ENCODE results near the gene CCR3.

The CCR3 gene

GRCh38 chr3:46213201-46213600 lies 29.1 kb upstream of the CCR3 start:
- Histone ChIP-seq H3K4me3 (no peak overlapping the region), H3K9ac (ENCODE audit: insufficient read length) (no peak overlapping the region), H3K36me3 (ENCODE audit: insufficient read depth, low read length) (no peaks in the 10 kb centered on the region), H3K9me3 (ENCODE audit: low read depth, low read length) (no peaks in the 10 kb centered on the region), H3K27ac (no peak overlapping the region)
- no peak for TF ChIP-seq POLR2AphosphoS5 (IDR thresholded peaks at IDR 0.05; ENCODE audit: borderline replicate concordance, low read depth, low read length)
- TF ChIP-seq FOXP2 (optimal IDR thresholded peaks at IDR 0.05; ENCODE audit: control extremely low read depth, extremely low read length, insufficient read depth) = no peak
- no peak for TF ChIP-seq EZH2 (IDR thresholded peaks at IDR 0.05)
- no peak for DNase-seq (ENCODE audit: low read depth, low spot score)

- DNase-seq (ENCODE audit: low read depth, low spot score) = no peak
- no peak overlapping the region for H3K27ac ChIP-seq
Observed at GRCh38 chr3:46214751-46215352, 27.4 kb upstream of the CCR3 start.

GRCh38 chr3:46215810-46216414 lies 26.3 kb upstream of the CCR3 start:
- no peaks in the 10 kb centered on the region for H3K9me3 ChIP-seq (ENCODE audit: low read depth, low read length)
- no peak overlapping the region for H3K9ac ChIP-seq (ENCODE audit: insufficient read length)
- no peak overlapping the region for H3K27ac ChIP-seq
- TF ChIP-seq EZH2 (IDR thresholded peaks at IDR 0.05) (no peak), FOXP2 (optimal IDR thresholded peaks at IDR 0.05; ENCODE audit: control extremely low read depth, extremely low read length, insufficient read depth) (no peak), POLR2AphosphoS5 (IDR thresholded peaks at IDR 0.05; ENCODE audit: borderline replicate concordance, low read depth, low read length) (no peak)
- no peaks in the 10 kb centered on the region for H3K36me3 ChIP-seq (ENCODE audit: insufficient read depth, low read length)
- DNase-seq (ENCODE audit: low read depth, low spot score) = no peak
- no peak overlapping the region for H3K4me3 ChIP-seq

More at GRCh38 chr3:46214751-46215352, 27.4 kb upstream of the CCR3 start:
- H3K9me3 ChIP-seq (ENCODE audit: low read depth, low read length) = no peaks in the 10 kb centered on the region
- TF ChIP-seq POLR2AphosphoS5 (IDR thresholded peaks at IDR 0.05; ENCODE audit: borderline replicate concordance, low read depth, low read length) (no peak), FOXP2 (optimal IDR thresholded peaks at IDR 0.05; ENCODE audit: control extremely low read depth, extremely low read length, insufficient read depth) (no peak), EZH2 (IDR thresholded peaks at IDR 0.05) (no peak)
- no peak overlapping the region for H3K4me3 ChIP-seq
- no peak overlapping the region for H3K9ac ChIP-seq (ENCODE audit: insufficient read length)
- no peaks in the 10 kb centered on the region for H3K36me3 ChIP-seq (ENCODE audit: insufficient read depth, low read length)

- H3K9me3 ChIP-seq (ENCODE audit: low read depth, low read length) = no peaks in the 10 kb centered on the region
- no peak overlapping the region for H3K9ac ChIP-seq (ENCODE audit: insufficient read length)
- TF ChIP-seq FOXP2 (optimal IDR thresholded peaks at IDR 0.05; ENCODE audit: control extremely low read depth, extremely low read length, insufficient read depth) (no peak), POLR2AphosphoS5 (IDR thresholded peaks at IDR 0.05; ENCODE audit: borderline replicate concordance, low read depth, low read length) (no peak), EZH2 (IDR thresholded peaks at IDR 0.05) (no peak)
- no peaks in the 10 kb centered on the region for H3K36me3 ChIP-seq (ENCODE audit: insufficient read depth, low read length)
- no peak overlapping the region for H3K4me3 ChIP-seq
- H3K27ac ChIP-seq = no peak overlapping the region
- no peak for DNase-seq (ENCODE audit: low read depth, low spot score)
Observed at GRCh38 chr3:46218196-46218709, 24.0 kb upstream of the CCR3 start.

- no peak for DNase-seq (ENCODE audit: low read depth, low spot score)
- H3K4me3 ChIP-seq = no peak overlapping the region
- H3K9me3 ChIP-seq (ENCODE audit: low read depth, low read length) = no peaks in the 10 kb centered on the region
- H3K9ac ChIP-seq (ENCODE audit: insufficient read length) = no peak overlapping the region
- no peak overlapping the region for H3K27ac ChIP-seq
- H3K36me3 ChIP-seq (ENCODE audit: insufficient read depth, low read length) = no peaks in the 10 kb centered on the region
- no peak for TF ChIP-seq FOXP2 (optimal IDR thresholded peaks at IDR 0.05; ENCODE audit: control extremely low read depth, extremely low read length, insufficient read depth)
- TF ChIP-seq EZH2 (IDR thresholded peaks at IDR 0.05) = no peak
- TF ChIP-seq POLR2AphosphoS5 (IDR thresholded peaks at IDR 0.05; ENCODE audit: borderline replicate concordance, low read depth, low read length) = no peak
Observed at GRCh38 chr3:46221391-46221790, 20.9 kb upstream of the CCR3 start.

GRCh38 chr3:46221938-46222337 lies 20.3 kb upstream of the CCR3 start:
- Histone ChIP-seq H3K27ac (no peak overlapping the region), H3K36me3 (ENCODE audit: insufficient read depth, low read length) (no peaks in the 10 kb centered on the region), H3K9ac (ENCODE audit: insufficient read length) (no peak overlapping the region), H3K9me3 (ENCODE audit: low read depth, low read length) (no peaks in the 10 kb centered on the region), H3K4me3 (no peak overlapping the region)
- TF ChIP-seq EZH2 (IDR thresholded peaks at IDR 0.05) = no peak
- TF ChIP-seq POLR2AphosphoS5 (IDR thresholded peaks at IDR 0.05; ENCODE audit: borderline replicate concordance, low read depth, low read length) = no peak
- TF ChIP-seq FOXP2 (optimal IDR thresholded peaks at IDR 0.05; ENCODE audit: control extremely low read depth, extremely low read length, insufficient read depth) = no peak
- DNase-seq (ENCODE audit: low read depth, low spot score) = no peak

GRCh38 chr3:46222435-46223161 lies 19.7 kb upstream of the CCR3 start:
- Histone ChIP-seq H3K9me3 (ENCODE audit: low read depth, low read length) (no peaks in the 10 kb centered on the region), H3K9ac (ENCODE audit: insufficient read length) (no peak overlapping the region), H3K36me3 (ENCODE audit: insufficient read depth, low read length) (no peaks in the 10 kb centered on the region), H3K4me3 (no peak overlapping the region), H3K27ac (no peak overlapping the region)
- TF ChIP-seq EZH2 (IDR thresholded peaks at IDR 0.05) (no peak), FOXP2 (optimal IDR thresholded peaks at IDR 0.05; ENCODE audit: control extremely low read depth, extremely low read length, insufficient read depth) (no peak), POLR2AphosphoS5 (IDR thresholded peaks at IDR 0.05; ENCODE audit: borderline replicate concordance, low read depth, low read length) (no peak)
- DNase-seq (ENCODE audit: low read depth, low spot score) = no peak
